IMR-90 (cell line): ENCODE results near the gene RC3H1. TPM values are rescaled to one million over a fixed set of nuclear protein-coding genes. Genes with fewer than 3 reads are reported as not detected.
"Not testable (repeated sequence)": the region's sequence is repeated elsewhere in the genome, so short reads cannot be mapped to it uniquely, and the experiment has no call there.

Experiments used
- ATAC-seq: fragments of 200-7000 bp; cut with Tn5 transposase; 2 replicates; pipeline ENCODE4 v1.9.1; 2020; ENCODE audit warnings: low read depth, mild to moderate bottlenecking, moderate library complexity
- BruUV-seq: library from RNA; stranded (reverse); fragments of 400-500 nt; replicated peaks from 2 replicates; lab custom pipeline; 2021; lab: Mats Ljungman, UMichigan
- CTCF ChIA-PET: fragments of 300-600 bp; formaldehyde crosslinking; extraction: SDS; loops from one replicate; lab custom pipeline; 2021; ENCODE audit warnings: antibody characterized with exemption; lab: Yijun Ruan, JAX
- POLR2A ChIA-PET: fragments of 300-600 bp; sonication (Branson Sonifier 250); formaldehyde crosslinking; loops from one replicate; lab custom pipeline; 2022; ENCODE audit warnings: antibody characterized with exemption; ENCODE audit not compliant: unreplicated experiment; lab: Charles Lee
- DNase-seq: peaks from one replicate; pipeline ENCODE4 v3.0.0; 2013
- H2AFZ ChIP-seq: replicated peaks from 2 replicates; pipeline ENCODE3; 2013; ENCODE audit warnings: low read length, mild to moderate bottlenecking; ENCODE audit not compliant: poor library complexity
- H2AK5ac ChIP-seq: 2 replicates; pipeline ENCODE4 v1.6.1; 2013; ENCODE audit warnings: low read depth, low read length, inconsistent platforms
- H2AK9ac ChIP-seq: replicated peaks from 2 replicates; pipeline ENCODE3; 2013; ENCODE audit warnings: mild to moderate bottlenecking, low read depth, low read length, moderate library complexity; ENCODE audit not compliant: poor library complexity
- H2BK120ac ChIP-seq: 2 replicates; pipeline ENCODE4 v1.6.1; 2013; ENCODE audit warnings: low read depth, low read length, inconsistent platforms
- H2BK15ac ChIP-seq: 3 replicates; pipeline ENCODE4 v1.6.1; 2013; ENCODE audit warnings: low read depth, low read length, inconsistent platforms
- H2BK20ac ChIP-seq: 2 replicates; pipeline ENCODE4 v1.6.1; 2013; ENCODE audit warnings: low read depth, mild to moderate bottlenecking, inconsistent platforms, low read length, moderate library complexity
- H2BK5ac ChIP-seq: 2 replicates; pipeline ENCODE4 v1.6.1; 2013; ENCODE audit warnings: mild to moderate bottlenecking, low read depth, low read length, inconsistent platforms; ENCODE audit not compliant: poor library complexity, severe bottlenecking
- H3K14ac ChIP-seq: replicated peaks from 2 replicates; pipeline ENCODE4 v1.6.1; 2013; ENCODE audit warnings: low read depth, low read length, inconsistent platforms
- H3K18ac ChIP-seq: 2 replicates; pipeline ENCODE4 v1.6.1; 2013; ENCODE audit warnings: low read depth, low read length, control low read depth
- H3K23ac ChIP-seq: 2 replicates; pipeline ENCODE4 v1.6.1; 2013; ENCODE audit warnings: low read depth, low read length, inconsistent platforms
- H3K27ac ChIP-seq: 2 replicates; pipeline ENCODE4 v1.5.1; 2013; ENCODE audit warnings: mild to moderate bottlenecking, control low read depth, low read length; ENCODE audit not compliant: insufficient read depth
- H3K27me3 ChIP-seq: 2 replicates; pipeline ENCODE4 v1.6.1; 2013; ENCODE audit warnings: low read length; ENCODE audit not compliant: control insufficient read depth, insufficient read depth
- H3K36me3 ChIP-seq: 2 replicates; pipeline ENCODE4 v1.6.1; 2013; ENCODE audit warnings: low read length, mixed read lengths; ENCODE audit not compliant: control insufficient read depth, insufficient read depth
- H3K4ac ChIP-seq: 2 replicates; pipeline ENCODE4 v1.6.1; 2013; ENCODE audit warnings: low read depth, low read length, inconsistent platforms
- H3K4me1 ChIP-seq: 2 replicates; pipeline ENCODE4 v1.6.1; 2013; ENCODE audit warnings: low read length, mixed read lengths; ENCODE audit not compliant: control insufficient read depth, insufficient read depth
- H3K4me2 ChIP-seq: 2 replicates; pipeline ENCODE4 v1.6.1; 2013; ENCODE audit warnings: low read depth, mild to moderate bottlenecking, control low read depth, low read length, moderate library complexity
- H3K4me3 ChIP-seq: 2 replicates; pipeline ENCODE4 v1.5.1; 2013; ENCODE audit warnings: low read depth, mild to moderate bottlenecking, control low read depth, low read length, moderate library complexity; ENCODE audit not compliant: insufficient read depth
- H3K56ac ChIP-seq: 2 replicates; pipeline ENCODE4 v1.6.1; 2013; ENCODE audit warnings: low read length, inconsistent platforms; ENCODE audit not compliant: insufficient read depth; ENCODE audit errors: extremely low read depth
- H3K79me1 ChIP-seq, 2 experiments: 2 replicates each; pipeline ENCODE4 v1.6.1; 2013; ENCODE audit warnings: low read length in 2 of 2, inconsistent platforms in 1 of 2, low read depth in 1 of 2
- H3K9ac ChIP-seq: 2 replicates; pipeline ENCODE4 v1.6.1; 2013; ENCODE audit warnings: low read depth, low read length, control low read depth
- H3K9me1 ChIP-seq: 2 replicates; pipeline ENCODE4 v1.6.1; 2013; ENCODE audit warnings: low read length, inconsistent platforms; ENCODE audit not compliant: insufficient read depth
- H3K9me3 ChIP-seq: 2 replicates; pipeline ENCODE4 v1.6.1; 2013; ENCODE audit warnings: low read length; ENCODE audit not compliant: control insufficient read depth, insufficient read depth
- H4K20me1 ChIP-seq: 2 replicates; pipeline ENCODE4 v1.6.1; 2013; ENCODE audit warnings: low read length, inconsistent platforms; ENCODE audit not compliant: insufficient read depth
- H4K5ac ChIP-seq: 2 replicates; pipeline ENCODE4 v1.6.1; 2013; ENCODE audit warnings: mild to moderate bottlenecking, low read depth, low read length, control low read depth
- H4K8ac ChIP-seq, 2 experiments: 2 replicates each; pipeline ENCODE4 v1.6.1; 2013; ENCODE audit warnings: low read depth in 2 of 2, low read length in 2 of 2, control low read depth in 1 of 2, inconsistent platforms in 1 of 2
- H4K91ac ChIP-seq: 2 replicates; pipeline ENCODE4 v1.6.1; 2013; ENCODE audit warnings: low read depth, low read length, inconsistent platforms; ENCODE audit not compliant: insufficient read depth
- CEBPB ChIP-seq: IDR thresholded peaks from 2 replicates; pipeline ENCODE4 v1.6.1; 2012; ENCODE audit warnings: low read depth, low read length, improper control_type of control experiment
- NFE2L2 ChIP-seq: fragments of 150-350 bp; IDR thresholded peaks from 2 replicates; pipeline ENCODE4 v1.6.1; 2016; ENCODE audit warnings: low read depth, mild to moderate bottlenecking, low read length
- RAD21 ChIP-seq: IDR thresholded peaks from 2 replicates; pipeline ENCODE4 v1.6.1; 2012; ENCODE audit warnings: low read length, improper control_type of control experiment
- SMC3 ChIP-seq: fragments of 150-350 bp; IDR thresholded peaks from 2 replicates; pipeline ENCODE4 v1.6.1; 2016; ENCODE audit warnings: low read depth, mild to moderate bottlenecking, antibody characterized with exemption, low read length, moderate library complexity
- WGBS, 2 experiments: methylation state at CpG; one replicate each; pipeline versions ENCODE4 v1.1.5 to v1.1.7; 2013; ENCODE audit warnings: missing lambda C conversion rate in 2 of 2; ENCODE audit not compliant: insufficient read length in 1 of 2; ENCODE audit errors: extremely low coverage in 2 of 2; 5-methylcytosine and 5-hydroxymethylcytosine counted together
- dilution Hi-C: fragments of 300-500 bp; cut with HindIII; formaldehyde crosslinking; loops from one replicate; pipeline ENCODE4 v1.14.3; 2018; ENCODE audit warnings: low sequenced_read_pairs; ENCODE audit not compliant: unreplicated experiment
- in situ Hi-C: fragments of 300-500 bp; cut with MboI; formaldehyde crosslinking; loops from 3 replicates; pipeline ENCODE4 v1.14.3; 2019; ENCODE audit warnings: low sequenced_read_pairs, inconsistent platforms, mixed read lengths
- intact Hi-C: fragments of 100-400 bp; cut with micrococcal nuclease; formaldehyde crosslinking; loops from 2 replicates; pipeline ENCODE4 v1.10.0; 2022
- polyA plus RNA-seq, 3 experiments: library from polyadenylated mRNA; depleted of rRNA; stranded (reverse); fragments of >200 nt; gene quantifications; 2 replicates each; pipeline ENCODE4 v1.2.3, GENCODE V29; 2012; ENCODE audit warnings: low replicate concordance in 1 of 3
- total RNA-seq: library from RNA; depleted of rRNA; stranded (reverse); fragments of >200 nt; gene quantifications from 2 replicates; pipeline ENCODE4 v1.2.3, GENCODE V29; 2012
- TF ChIP-seq, protein P1 (sequence below): fragments of 150-350 bp; IDR thresholded peaks from 2 replicates; pipeline ENCODE4 v1.6.1; 2017; ENCODE audit warnings: mild to moderate bottlenecking, antibody characterized with exemption, low read length, low read depth

RC3H1 gene
- total and polyA plus RNA-seq, 2 of the 4 experiments (the other 2 are of a cell fraction): 5.1 to 39.3 TPM

DNA sequence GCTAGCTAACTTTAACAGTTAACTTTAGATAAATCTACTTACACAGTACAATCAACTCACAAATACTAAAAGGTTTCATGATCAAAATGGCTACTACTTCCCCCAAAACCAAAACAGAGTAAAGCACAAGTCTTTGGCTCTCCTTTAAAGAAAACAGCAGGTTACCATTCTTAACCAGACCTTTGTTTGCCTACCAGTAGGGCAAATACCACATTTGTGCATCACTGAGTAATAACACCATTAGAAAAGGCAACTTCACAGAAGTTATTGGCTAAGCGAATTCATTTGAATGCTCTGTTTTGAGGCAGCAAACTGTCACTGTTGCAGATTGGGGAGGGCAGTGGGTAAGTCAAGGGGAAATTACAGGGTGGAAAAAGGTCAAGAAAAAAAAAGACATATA is 87.7 kb downstream of the RC3H1 start:
- Histone ChIP-seq H3K79me1 (peaks cover 0 to 3% of the 10 kb centered on the region in 2 experiments; a peak in 2 of 4 replicates), H3K14ac (no peak overlapping the region), H3K27me3 (no peaks in the 10 kb centered on the region), H2AK5ac (no peak overlapping the region), H3K27ac (no peak overlapping the region), H3K9ac (no peak overlapping the region), H2AFZ (no peak overlapping the region), H2BK20ac (no peak overlapping the region), H2AK9ac (no peak overlapping the region), H4K5ac (no peak overlapping the region), H4K20me1 (no peaks in the 10 kb centered on the region), H3K4me3 (no peak overlapping the region), H3K4ac (no peak overlapping the region), H3K9me1 (0 out of 2 replicates have a peak, but pooled peaks cover 3% of the 10 kb centered on the region), H3K36me3 (peaks cover 19% of the 10 kb centered on the region), H3K4me2 (no peak overlapping the region), H3K9me3 (no peaks in the 10 kb centered on the region), H2BK15ac (no peak overlapping the region), H3K23ac (no peak overlapping the region), H3K18ac (no peak overlapping the region), H3K56ac (no peak overlapping the region), H4K91ac (no peak overlapping the region), H2BK5ac (no peak overlapping the region), H4K8ac (no peak overlapping the region), H2BK120ac (no peak overlapping the region), H3K4me1 (0 out of 2 replicates have a peak, but pooled peaks cover 2% of the 10 kb centered on the region)
- no TSS peak for BruUV-seq
- POLR2A ChIA-PET: interaction anchor here (0.5 kb wide), 1 partner anchor 16 kb away, joined by 3 read pairs; no protein-coding TSS in a partner anchor
- WGBS, 2 experiments: no CpG with 5 or more reads among the region's 1 CpG
- DNase-seq (no peak), ATAC-seq (no peak)
- intact Hi-C loops: loop anchor here (10.0 kb wide), 2 partner anchors 500 to 1190 kb away; no protein-coding TSS in a partner anchor
- in situ Hi-C loops: loop anchor here (25.0 kb wide), 1 partner anchor 1197 kb away; no protein-coding TSS in a partner anchor
- dilution Hi-C loops: no loop called here
- CTCF ChIA-PET: no interaction called here
- TF ChIP-seq, protein P1, sequence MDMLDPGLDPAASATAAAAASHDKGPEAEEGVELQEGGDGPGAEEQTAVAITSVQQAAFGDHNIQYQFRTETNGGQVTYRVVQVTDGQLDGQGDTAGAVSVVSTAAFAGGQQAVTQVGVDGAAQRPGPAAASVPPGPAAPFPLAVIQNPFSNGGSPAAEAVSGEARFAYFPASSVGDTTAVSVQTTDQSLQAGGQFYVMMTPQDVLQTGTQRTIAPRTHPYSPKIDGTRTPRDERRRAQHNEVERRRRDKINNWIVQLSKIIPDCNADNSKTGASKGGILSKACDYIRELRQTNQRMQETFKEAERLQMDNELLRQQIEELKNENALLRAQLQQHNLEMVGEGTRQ: no peak
- no peak for TF ChIP-seq NFE2L2
- TF ChIP-seq SMC3: no peak
- TF ChIP-seq CEBPB: no peak
- TF ChIP-seq RAD21: no peak

DNA sequence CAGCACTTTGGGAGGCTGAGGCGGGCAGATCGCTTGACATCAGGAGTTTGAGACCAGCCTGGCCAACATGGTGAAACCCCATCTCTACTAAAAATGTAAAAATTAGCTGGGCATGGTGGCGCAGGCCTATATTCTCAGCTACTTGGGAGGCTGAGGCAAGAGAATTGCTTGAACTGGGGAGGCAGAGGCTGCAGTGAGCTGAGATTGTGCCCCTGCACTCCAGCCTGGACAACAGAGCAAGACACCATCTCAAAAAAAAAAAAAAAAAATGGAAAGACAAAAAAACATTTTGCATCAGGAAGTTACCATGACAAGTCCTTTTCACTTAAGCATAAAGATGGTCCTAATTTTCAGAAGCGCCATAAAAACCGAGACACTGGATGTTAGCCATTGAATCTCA is 91.6 kb downstream of the RC3H1 start:
- H4K8ac ChIP-seq, BruUV-seq, dilution Hi-C loops, H3K36me3 ChIP-seq, H3K23ac ChIP-seq, H3K4me1 ChIP-seq, H4K5ac ChIP-seq, H3K14ac ChIP-seq, H3K18ac ChIP-seq, H3K56ac ChIP-seq, H2BK20ac ChIP-seq, DNase-seq, H2AK5ac ChIP-seq, H2BK5ac ChIP-seq, H2BK120ac ChIP-seq, H4K91ac ChIP-seq, H2AFZ ChIP-seq, H3K4me3 ChIP-seq, H3K4me2 ChIP-seq, H3K79me1 ChIP-seq, CTCF ChIA-PET, H2BK15ac ChIP-seq, H3K27ac ChIP-seq, H4K20me1 ChIP-seq, H3K9me1 ChIP-seq, H3K27me3 ChIP-seq, H3K4ac ChIP-seq, H3K9ac ChIP-seq, ATAC-seq, H3K9me3 ChIP-seq, POLR2A ChIA-PET, H2AK9ac ChIP-seq: not testable (repeated sequence)
- in situ Hi-C loops (loop anchor here (25.0 kb wide), 1 partner anchor 1193 kb away; no protein-coding TSS in a partner anchor), intact Hi-C loops (loop anchor here (10.0 kb wide), 2 partner anchors 496 to 1186 kb away; no protein-coding TSS in a partner anchor)
- WGBS, 2 experiments: 100% methylated on average over 2 of the region's 5 CpGs; no CpG with 5 or more reads in 1 of the 2 experiments
